Stimulated activated CD4-positive, alpha-beta T cell treated with anti-CD3 and anti-CD28 coated beads, Interleukin-15, amount 100 ng/mL, for 48 hours (primary cell): ENCODE results near the gene THSD7A.
"Not testable (repeated sequence)": the region's sequence is repeated elsewhere in the genome, so short reads cannot be mapped to it uniquely, and the experiment has no call there.

Experiments
- DNase-seq, 2 donors: peaks; one replicate each; pipeline ENCODE4 v3.0.0-alpha.2; 2020; ENCODE audit warnings: low read depth in 2 of 2

THSD7A gene

GRCh38 chr7:11579141-11579540 is 252.9 kb downstream of the THSD7A start:
- DNase-seq: no peak

- DNase-seq: no peak
Measured at GRCh38 chr7:11576310-11576709, 255.7 kb downstream of the THSD7A start.

- no peak for DNase-seq
Measured at GRCh38 chr7:11573128-11573750, 258.8 kb downstream of the THSD7A start.

GRCh38 chr7:11570922-11571550 is 261.0 kb downstream of the THSD7A start:
- no peak for DNase-seq

- DNase-seq: no peak
Measured at GRCh38 chr7:11570205-11570604, 261.8 kb downstream of the THSD7A start.

GRCh38 chr7:11567571-11567970 is 264.4 kb downstream of the THSD7A start:
- DNase-seq: no peak

- no peak for DNase-seq
Measured at GRCh38 chr7:11557627-11558026, 274.4 kb downstream of the THSD7A start.

- DNase-seq: no peak
Measured at GRCh38 chr7:11552676-11553296, 279.2 kb downstream of the THSD7A start.

- no peak for DNase-seq
Measured at GRCh38 chr7:11551470-11551869, 280.5 kb downstream of the THSD7A start.

- DNase-seq: no peak
Measured at GRCh38 chr7:11548532-11548931, 283.5 kb downstream of the THSD7A start.

GRCh38 chr7:11541330-11541729 is 290.7 kb downstream of the THSD7A start:
- no peak for DNase-seq

GRCh38 chr7:11540271-11540761 is 291.7 kb downstream of the THSD7A start:
- no peak for DNase-seq

GRCh38 chr7:11539853-11540252 is 292.1 kb downstream of the THSD7A start:
- no peak for DNase-seq

GRCh38 chr7:11538751-11539299 is 293.2 kb downstream of the THSD7A start:
- DNase-seq: no peak

GRCh38 chr7:11533229-11533820 is 298.7 kb downstream of the THSD7A start:
- DNase-seq: no peak

GRCh38 chr7:11529382-11529781 is 302.6 kb downstream of the THSD7A start:
- DNase-seq: no peak

GRCh38 chr7:11527707-11528106 is 304.3 kb downstream of the THSD7A start:
- DNase-seq: no peak

- DNase-seq: no peak
Measured at GRCh38 chr7:11524476-11525397, 307.3 kb downstream of the THSD7A start.

- not testable (repeated sequence) for DNase-seq
Measured at GRCh38 chr7:11521964-11522499, 310.0 kb downstream of the THSD7A start.

GRCh38 chr7:11517853-11518252 is 314.1 kb downstream of the THSD7A start:
- DNase-seq: no peak

- DNase-seq: no peak
Measured at GRCh38 chr7:11516328-11516727, 315.7 kb downstream of the THSD7A start.
